HuH-7 (cell line): Measurements from ENCODE around the gene MOXD1.

Experiments used
- DNase-seq: peaks from one replicate; pipeline ENCODE4 v3.0.0; 2011; ENCODE audit warnings: low spot score

MOXD1 gene

GRCh38 chr6:132400883-132401617 is at the start of gene MOXD1:
MOXD1 (minus strand) TSS chr6:132401475; CDS start chr6:132401426, 49 bp downstream.
- peak; percentile 74 for DNase-seq

GRCh38 chr6:132446855-132447241 is 45.6 kb upstream of the MOXD1 start:
- no peak for DNase-seq

- DNase-seq: no peak
Measured at GRCh38 chr6:132446141-132446854, 45.0 kb upstream of the MOXD1 start.

GRCh38 chr6:132445201-132445951 is 44.1 kb upstream of the MOXD1 start:
- DNase-seq: no peak

GRCh38 chr6:132443206-132443605 is 41.9 kb upstream of the MOXD1 start:
- DNase-seq: no peak

GRCh38 chr6:132430110-132430509 is 28.8 kb upstream of the MOXD1 start:
- no peak for DNase-seq

- DNase-seq: no peak
Measured at GRCh38 chr6:132425176-132425575, 23.9 kb upstream of the MOXD1 start.

GRCh38 chr6:132423839-132424238 is 22.6 kb upstream of the MOXD1 start:
- no peak for DNase-seq

GRCh38 chr6:132418235-132418965 is 17.1 kb upstream of the MOXD1 start:
- DNase-seq: no peak

- DNase-seq: no peak
Measured at GRCh38 chr6:132414761-132415160, 13.5 kb upstream of the MOXD1 start.

- DNase-seq: no peak
Measured at GRCh38 chr6:132414322-132414721, 13.0 kb upstream of the MOXD1 start.

GRCh38 chr6:132413499-132413802 is 12.2 kb upstream of the MOXD1 start:
- no peak for DNase-seq

- no peak for DNase-seq
Measured at GRCh38 chr6:132412656-132413498, 11.6 kb upstream of the MOXD1 start.

GRCh38 chr6:132411296-132411695 is 10.0 kb upstream of the MOXD1 start:
- DNase-seq: no peak

- DNase-seq: no peak
Measured at GRCh38 chr6:132410830-132411229, 9.6 kb upstream of the MOXD1 start.

- DNase-seq: no peak
Measured at GRCh38 chr6:132405143-132405915, 4.1 kb upstream of the MOXD1 start.

GRCh38 chr6:132404736-132405135 is 3.5 kb upstream of the MOXD1 start:
- DNase-seq: no peak

- DNase-seq: no peak
Measured at GRCh38 chr6:132404330-132404729, 3.1 kb upstream of the MOXD1 start.

GRCh38 chr6:132401618-132402285 is 477 bp upstream of the MOXD1 start:
- peak; percentile 32 for DNase-seq

GRCh38 chr6:132400555-132400882 is 756 bp downstream of the MOXD1 start:
- DNase-seq: no peak
